GM19455 (cell line): ENCODE results near the gene NHLRC3.
"Not testable (repeated sequence)": the region's sequence is repeated elsewhere in the genome, so short reads cannot be mapped to it uniquely, and the experiment has no call there.

Experiments
- ATAC-seq: cut with Tn5 transposase; IDR thresholded peaks from one replicate; pipeline ENCODE4 v1.9.1; 2021; ENCODE audit not compliant: unreplicated experiment

NHLRC3 gene

GRCh38 chr13:39044536-39044935, 6.3 kb downstream of the NHLRC3 start:
- peak; percentile 80 for ATAC-seq

- ATAC-seq = no peak
Measured at GRCh38 chr13:39047560-39047959, 9.3 kb downstream of the NHLRC3 start.

GRCh38 chr13:39048806-39049205, 10.6 kb downstream of the NHLRC3 start:
- ATAC-seq = no peak

- ATAC-seq = no peak
Measured at GRCh38 chr13:39049274-39049673, 11.0 kb downstream of the NHLRC3 start.

GRCh38 chr13:39051157-39051556, 12.9 kb downstream of the NHLRC3 start:
- ATAC-seq = no peak

GRCh38 chr13:39052944-39053343, 14.7 kb downstream of the NHLRC3 start:
- no peak for ATAC-seq

GRCh38 chr13:39054112-39054511, 15.9 kb downstream of the NHLRC3 start:
- no peak for ATAC-seq

GRCh38 chr13:39056018-39056417, 17.8 kb downstream of the NHLRC3 start:
- no peak for ATAC-seq

GRCh38 chr13:39058040-39058439, 19.8 kb downstream of the NHLRC3 start:
- no peak for ATAC-seq

- no peak for ATAC-seq
Measured at GRCh38 chr13:39062004-39062403, 23.7 kb downstream of the NHLRC3 start.

GRCh38 chr13:39072842-39073241, 34.6 kb downstream of the NHLRC3 start:
- ATAC-seq = no peak

- ATAC-seq = no peak
Measured at GRCh38 chr13:39073983-39074382, 35.7 kb downstream of the NHLRC3 start.

- ATAC-seq = not testable (repeated sequence)
Measured at GRCh38 chr13:39086251-39086945, 48.1 kb downstream of the NHLRC3 start.

- ATAC-seq = no peak
Measured at GRCh38 chr13:39091586-39091985, 53.3 kb downstream of the NHLRC3 start.

- no peak for ATAC-seq
Measured at GRCh38 chr13:39095500-39095899, 57.2 kb downstream of the NHLRC3 start.

- ATAC-seq = no peak
Measured at GRCh38 chr13:39099231-39099630, 61.0 kb downstream of the NHLRC3 start.
